NK-92 treated with Interleukin-12 subunit alpha and Interleukin-12 subunit beta, amount 100 ng/mL, for 24 hours (cell line): ENCODE measurements around the gene TMEM267.
"Not testable (repeated sequence)": the region's sequence is repeated elsewhere in the genome, so short reads cannot be mapped to it uniquely, and the experiment has no call there.

ENCODE experiments used
- DNase-seq: peaks from one replicate; lab custom pipeline; 2025; lab: John Stamatoyannopoulos, UW

TMEM267 gene

GRCh38 chr5:43483298-43484105 lies at the start of gene TMEM267:
TSS of gene TMEM267 (minus strand) at chr5:43483865. CDS start at chr5:43453969, 29,896 bp downstream.
- DNase-seq: peak; percentile 88

- no peak for DNase-seq
These were observed 47.0 kb upstream of the TMEM267 start for GRCh38 chr5:43530648-43531047.

GRCh38 chr5:43523662-43524072 lies 40.0 kb upstream of the TMEM267 start:
- DNase-seq: no peak

- no peak for DNase-seq
These were observed 37.0 kb upstream of the TMEM267 start for GRCh38 chr5:43520615-43521014.

- no peak for DNase-seq
These were observed 32.0 kb upstream of the TMEM267 start for GRCh38 chr5:43515678-43516048.

GRCh38 chr5:43514816-43515677 lies 31.4 kb upstream of the TMEM267 start, which contains the start of gene C5orf34:
TSS of gene C5orf34 (minus strand) at chr5:43515148. CDS start at chr5:43509339, 5,809 bp downstream.
- DNase-seq: peak; percentile 91

- peak; percentile 12 for DNase-seq
These were observed 30.8 kb upstream of the TMEM267 start for GRCh38 chr5:43514471-43514815.

- no peak for DNase-seq
These were observed 30.4 kb upstream of the TMEM267 start for GRCh38 chr5:43514025-43514424.

GRCh38 chr5:43511062-43511461 lies 27.4 kb upstream of the TMEM267 start:
- DNase-seq: not testable (repeated sequence)

- DNase-seq: no peak
These were observed 14.9 kb upstream of the TMEM267 start for GRCh38 chr5:43498581-43498980.

- no peak for DNase-seq
These were observed 13.8 kb upstream of the TMEM267 start for GRCh38 chr5:43497311-43498104.

- DNase-seq: no peak
These were observed 7.7 kb upstream of the TMEM267 start for GRCh38 chr5:43491326-43491725.

GRCh38 chr5:43486353-43486752 lies 2.7 kb upstream of the TMEM267 start:
- DNase-seq: no peak

GRCh38 chr5:43485406-43485805 lies 1.7 kb upstream of the TMEM267 start:
- no peak for DNase-seq

GRCh38 chr5:43484106-43484849 lies 613 bp upstream of the TMEM267 start:
- peak; percentile 81 for DNase-seq

- DNase-seq: no peak
These were observed 971 bp downstream of the TMEM267 start for GRCh38 chr5:43482490-43483297.

GRCh38 chr5:43469671-43470391 lies 13.8 kb downstream of the TMEM267 start:
- DNase-seq: no peak

- no peak for DNase-seq
These were observed 16.6 kb downstream of the TMEM267 start for GRCh38 chr5:43467100-43467499.

GRCh38 chr5:43465455-43465854 lies 18.2 kb downstream of the TMEM267 start:
- DNase-seq: not testable (repeated sequence)

- no peak for DNase-seq
These were observed 22.6 kb downstream of the TMEM267 start for GRCh38 chr5:43461066-43461465.
